SH-SY5Y (cell line): Measurements from ENCODE around the gene BAG3.

Source experiments
- GATA2 ChIP-seq: IDR thresholded peaks from 2 replicates; pipeline ENCODE4 v1.6.1; 2011; ENCODE audit warnings: mild to moderate bottlenecking, low read depth, low read length
- GATA3 ChIP-seq: IDR thresholded peaks from 2 replicates; pipeline ENCODE4 v1.6.1; 2011; ENCODE audit warnings: low read depth, mild to moderate bottlenecking, low read length, moderate library complexity

GRCh38 chr10:119694608-119695007, 43.4 kb downstream of the BAG3 start:
- TF ChIP-seq GATA2, result no peak
- no peak for TF ChIP-seq GATA3
